ENCODE data around the gene P2RX2. TPM values are rescaled to one million over a fixed set of nuclear protein-coding genes. Genes with fewer than 3 reads are reported as not detected.
A peak's percentile ranks its signal among the peaks of the same experiment; 100 is the strongest.

P2RX2 gene
- total RNA-seq, 1 donor from 2014 or later: not detected

GRCh38 chr12:132635076-132635955 is 16.7 kb downstream of the P2RX2 start:
- DNase-seq (ENCODE audit: low read depth in 2 of 2): no peak

- DNase-seq (ENCODE audit: low read depth in 2 of 2): no peak
These were observed 19.2 kb downstream of the P2RX2 start for GRCh38 chr12:132637811-132638210.

GRCh38 chr12:132638541-132639408 is 20.2 kb downstream of the P2RX2 start:
- DNase-seq (ENCODE audit: low read depth in 2 of 2): peak; percentile 53 to 60

GRCh38 chr12:132639956-132640520 is 21.5 kb downstream of the P2RX2 start:
- no peak for DNase-seq (ENCODE audit: low read depth in 2 of 2)

- DNase-seq (ENCODE audit: low read depth in 2 of 2): no peak
These were observed 22.4 kb downstream of the P2RX2 start for GRCh38 chr12:132640936-132641335.

GRCh38 chr12:132641811-132642650 is 23.5 kb downstream of the P2RX2 start:
- no peak for DNase-seq (ENCODE audit: low read depth in 2 of 2)

- no peak for DNase-seq (ENCODE audit: low read depth in 2 of 2)
These were observed 24.6 kb downstream of the P2RX2 start for GRCh38 chr12:132642846-132643835.

GRCh38 chr12:132646850-132647249 is 28.3 kb downstream of the P2RX2 start:
- DNase-seq (ENCODE audit: low read depth in 2 of 2): no peak

- DNase-seq (ENCODE audit: low read depth in 2 of 2): no peak
These were observed 29.3 kb downstream of the P2RX2 start for GRCh38 chr12:132647858-132648257.

GRCh38 chr12:132648616-132649225 is 30.1 kb downstream of the P2RX2 start:
- no peak for DNase-seq (ENCODE audit: low read depth in 2 of 2)

GRCh38 chr12:132649226-132649945 is 30.8 kb downstream of the P2RX2 start:
- DNase-seq (ENCODE audit: low read depth in 2 of 2): no peak

- DNase-seq (ENCODE audit: low read depth in 2 of 2): no peak
These were observed 33.0 kb downstream of the P2RX2 start for GRCh38 chr12:132651444-132652100.

- peak; percentile 83 to 90 for DNase-seq (ENCODE audit: low read depth in 2 of 2)
These were observed 35.2 kb downstream of the P2RX2 start for GRCh38 chr12:132653567-132654290.

- no peak for DNase-seq (ENCODE audit: low read depth in 2 of 2)
These were observed 38.6 kb downstream of the P2RX2 start for GRCh38 chr12:132657004-132657727.

- DNase-seq (ENCODE audit: low read depth in 2 of 2): no peak
These were observed 39.7 kb downstream of the P2RX2 start for GRCh38 chr12:132658149-132658894.

- DNase-seq (ENCODE audit: low read depth in 2 of 2): no peak
These were observed 40.6 kb downstream of the P2RX2 start for GRCh38 chr12:132659146-132659545.
